SK-N-SH treated with all-trans-retinoic acid at 6 μM for 48 hours (cell line): Measurements from ENCODE around the gene CCDC87.

ENCODE experiments used
- ATAC-seq: fragments of 200-7000 bp; cut with Tn5 transposase; 3 replicates; pipeline ENCODE4 v1.9.1; 2020; ENCODE audit warnings: mild to moderate bottlenecking, moderate library complexity
- ARNTL ChIP-seq: fragments of 450-650 bp; formaldehyde crosslinking; IDR thresholded peaks from 2 replicates; pipeline ENCODE4 v1.5.0; 2020; ENCODE audit warnings: low read depth, mild to moderate bottlenecking, moderate library complexity, borderline replicate concordance
- CSDC2 ChIP-seq: fragments of 250-450 bp; sonication (Bioruptor Pico); IDR thresholded peaks from 2 replicates; pipeline ENCODE4 v1.5.0; 2020; ENCODE audit warnings: mild to moderate bottlenecking, moderate library complexity
- ESRRG ChIP-seq: fragments of 250-450 bp; sonication (Bioruptor Pico); IDR thresholded peaks from 2 replicates; pipeline ENCODE4 v1.6.1; 2021; ENCODE audit warnings: mild to moderate bottlenecking
- GLIS3 ChIP-seq: fragments of 250-450 bp; sonication (Bioruptor Pico); IDR thresholded peaks from 2 replicates; pipeline ENCODE4 v1.5.0; 2020; ENCODE audit warnings: mild to moderate bottlenecking, moderate library complexity
- OSR1 ChIP-seq: fragments of 250-450 bp; sonication (Bioruptor Pico); IDR thresholded peaks from 2 replicates; pipeline ENCODE4 v1.8.0; 2022; ENCODE audit warnings: moderate library complexity, mild to moderate bottlenecking, inconsistent platforms
- PATZ1 ChIP-seq: fragments of 250-450 bp; sonication (Bioruptor Pico); IDR thresholded peaks from 2 replicates; pipeline ENCODE4 v1.8.0; 2020; ENCODE audit warnings: mild to moderate bottlenecking, moderate library complexity, borderline replicate concordance
- PPARA ChIP-seq: fragments of 250-450 bp; sonication (Bioruptor Pico); IDR thresholded peaks from 2 replicates; pipeline ENCODE4 v1.5.0; 2020; ENCODE audit warnings: mild to moderate bottlenecking, borderline replicate concordance
- RARB ChIP-seq: fragments of 250-450 bp; sonication (Bioruptor Pico); IDR thresholded peaks from 2 replicates; pipeline ENCODE4 v1.8.0; 2021; ENCODE audit warnings: mild to moderate bottlenecking, moderate library complexity
- SNAI2 ChIP-seq: fragments of 250-450 bp; sonication (Bioruptor Pico); IDR thresholded peaks from 2 replicates; pipeline ENCODE4 v1.5.0; 2020; ENCODE audit warnings: mild to moderate bottlenecking, moderate library complexity
- TOX ChIP-seq: fragments of 250-450 bp; sonication (Bioruptor Pico); IDR thresholded peaks from 2 replicates; pipeline ENCODE4 v1.8.0; 2021; ENCODE audit warnings: mild to moderate bottlenecking, moderate library complexity, borderline replicate concordance
- ZC3H10 ChIP-seq: fragments of 250-450 bp; sonication (Bioruptor Pico); IDR thresholded peaks from 2 replicates; pipeline ENCODE4 v1.5.1; 2021; ENCODE audit warnings: mild to moderate bottlenecking, moderate library complexity
- ZFP3 ChIP-seq: fragments of 250-450 bp; sonication (Bioruptor Pico); IDR thresholded peaks from 2 replicates; pipeline ENCODE4 v1.5.0; 2020; ENCODE audit warnings: mild to moderate bottlenecking, moderate library complexity
- ZFP30 ChIP-seq: fragments of 450-650 bp; formaldehyde crosslinking; IDR thresholded peaks from 2 replicates; pipeline ENCODE4 v1.5.0; 2022; ENCODE audit warnings: mild to moderate bottlenecking, moderate library complexity
- ZNF565 ChIP-seq: fragments of 450-650 bp; formaldehyde crosslinking; conservative IDR thresholded peaks from 2 replicates; pipeline ENCODE4 v1.5.0; 2020; ENCODE audit warnings: low read depth, mild to moderate bottlenecking, moderate library complexity
- ZNF70 ChIP-seq: fragments of 450-650 bp; formaldehyde crosslinking; IDR thresholded peaks from 2 replicates; pipeline ENCODE4 v1.5.0; 2020; ENCODE audit warnings: mild to moderate bottlenecking, moderate library complexity
- TF ChIP-seq, protein P1 (sequence below): fragments of 250-450 bp; sonication (Bioruptor Pico); IDR thresholded peaks from 2 replicates; pipeline ENCODE4 v1.8.0; 2021; ENCODE audit warnings: low read depth, mild to moderate bottlenecking, moderate library complexity, borderline replicate concordance
- TF ChIP-seq, protein P2 (sequence below): fragments of 250-450 bp; sonication (Bioruptor Pico); IDR thresholded peaks from 2 replicates; pipeline ENCODE4 v1.5.1; 2021; ENCODE audit warnings: mild to moderate bottlenecking, moderate library complexity
- TF ChIP-seq, protein P3 (sequence below): fragments of 250-450 bp; sonication (Bioruptor Pico); IDR thresholded peaks from 2 replicates; pipeline ENCODE4 v1.5.1; 2020; ENCODE audit warnings: low read depth, mild to moderate bottlenecking, moderate library complexity

CCDC87 gene

GRCh38 chr11:66626382-66626781 lies 33.5 kb upstream of the CCDC87 start (continued):
- TF ChIP-seq, protein P1, sequence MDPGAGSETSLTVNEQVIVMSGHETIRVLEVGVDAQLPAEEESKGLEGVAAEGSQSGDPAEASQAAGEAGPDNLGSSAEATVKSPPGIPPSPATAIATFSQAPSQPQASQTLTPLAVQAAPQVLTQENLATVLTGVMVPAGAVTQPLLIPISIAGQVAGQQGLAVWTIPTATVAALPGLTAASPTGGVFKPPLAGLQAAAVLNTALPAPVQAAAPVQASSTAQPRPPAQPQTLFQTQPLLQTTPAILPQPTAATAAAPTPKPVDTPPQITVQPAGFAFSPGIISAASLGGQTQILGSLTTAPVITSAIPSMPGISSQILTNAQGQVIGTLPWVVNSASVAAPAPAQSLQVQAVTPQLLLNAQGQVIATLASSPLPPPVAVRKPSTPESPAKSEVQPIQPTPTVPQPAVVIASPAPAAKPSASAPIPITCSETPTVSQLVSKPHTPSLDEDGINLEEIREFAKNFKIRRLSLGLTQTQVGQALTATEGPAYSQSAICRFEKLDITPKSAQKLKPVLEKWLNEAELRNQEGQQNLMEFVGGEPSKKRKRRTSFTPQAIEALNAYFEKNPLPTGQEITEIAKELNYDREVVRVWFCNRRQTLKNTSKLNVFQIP: no peak
- TF ChIP-seq GLIS3 (CRISPR knock-in tag) (no peak), TOX (CRISPR knock-in tag) (no peak), ARNTL (no peak), ZNF70 (no peak)
- TF ChIP-seq, protein P2, sequence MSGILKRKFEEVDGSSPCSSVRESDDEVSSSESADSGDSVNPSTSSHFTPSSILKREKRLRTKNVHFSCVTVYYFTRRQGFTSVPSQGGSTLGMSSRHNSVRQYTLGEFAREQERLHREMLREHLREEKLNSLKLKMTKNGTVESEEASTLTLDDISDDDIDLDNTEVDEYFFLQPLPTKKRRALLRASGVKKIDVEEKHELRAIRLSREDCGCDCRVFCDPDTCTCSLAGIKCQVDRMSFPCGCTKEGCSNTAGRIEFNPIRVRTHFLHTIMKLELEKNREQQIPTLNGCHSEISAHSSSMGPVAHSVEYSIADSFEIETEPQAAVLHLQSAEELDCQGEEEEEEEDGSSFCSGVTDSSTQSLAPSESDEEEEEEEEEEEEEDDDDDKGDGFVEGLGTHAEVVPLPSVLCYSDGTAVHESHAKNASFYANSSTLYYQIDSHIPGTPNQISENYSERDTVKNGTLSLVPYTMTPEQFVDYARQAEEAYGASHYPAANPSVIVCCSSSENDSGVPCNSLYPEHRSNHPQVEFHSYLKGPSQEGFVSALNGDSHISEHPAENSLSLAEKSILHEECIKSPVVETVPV (CRISPR knock-in tag): no peak

- TF ChIP-seq ZNF565 (no peak), ZFP30 (CRISPR knock-in tag) (no peak), ESRRG (CRISPR knock-in tag) (no peak), PATZ1 (CRISPR knock-in tag) (no peak), OSR1 (CRISPR knock-in tag) (no peak), CSDC2 (CRISPR knock-in tag) (no peak), ZC3H10 (no peak), ARNTL (no peak), TOX (CRISPR knock-in tag) (no peak), SNAI2 (CRISPR knock-in tag) (no peak), ZNF70 (no peak), RARB (no peak)
- TF ChIP-seq, protein P3, sequence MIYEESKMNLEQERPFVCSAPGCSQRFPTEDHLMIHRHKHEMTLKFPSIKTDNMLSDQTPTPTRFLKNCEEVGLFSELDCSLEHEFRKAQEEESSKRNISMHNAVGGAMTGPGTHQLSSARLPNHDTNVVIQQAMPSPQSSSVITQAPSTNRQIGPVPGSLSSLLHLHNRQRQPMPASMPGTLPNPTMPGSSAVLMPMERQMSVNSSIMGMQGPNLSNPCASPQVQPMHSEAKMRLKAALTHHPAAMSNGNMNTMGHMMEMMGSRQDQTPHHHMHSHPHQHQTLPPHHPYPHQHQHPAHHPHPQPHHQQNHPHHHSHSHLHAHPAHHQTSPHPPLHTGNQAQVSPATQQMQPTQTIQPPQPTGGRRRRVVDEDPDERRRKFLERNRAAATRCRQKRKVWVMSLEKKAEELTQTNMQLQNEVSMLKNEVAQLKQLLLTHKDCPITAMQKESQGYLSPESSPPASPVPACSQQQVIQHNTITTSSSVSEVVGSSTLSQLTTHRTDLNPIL (CRISPR knock-in tag): no peak
- TF ChIP-seq, protein P2 (CRISPR knock-in tag): no peak
- no peak for ATAC-seq
These were observed 32.9 kb upstream of the CCDC87 start for GRCh38 chr11:66625752-66626149.

- ATAC-seq: no peak
- TF ChIP-seq ZFP3 (CRISPR knock-in tag) (no peak), ARNTL (no peak)
These were observed 32.3 kb upstream of the CCDC87 start for GRCh38 chr11:66625041-66625751.

DNA sequence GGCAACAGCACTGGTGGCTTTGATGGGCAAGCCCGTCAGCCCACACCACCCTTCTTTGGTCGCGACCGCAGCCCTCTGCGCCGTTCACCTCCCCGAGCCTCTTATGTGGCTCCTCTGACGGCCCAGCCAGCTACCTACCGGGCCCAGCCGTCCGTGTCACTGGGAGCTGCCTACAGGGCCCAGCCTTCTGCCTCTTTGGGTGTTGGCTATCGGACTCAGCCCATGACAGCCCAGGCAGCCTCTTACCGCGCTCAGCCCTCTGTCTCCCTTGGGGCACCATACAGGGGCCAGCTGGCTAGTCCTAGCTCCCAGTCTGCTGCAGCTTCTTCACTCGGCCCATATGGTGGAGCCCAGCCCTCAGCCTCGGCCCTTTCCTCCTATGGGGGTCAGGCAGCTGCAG lies 31.6 kb upstream of the CCDC87 start:
- ATAC-seq: no peak
- no peak for TF ChIP-seq TOX (CRISPR knock-in tag)
- TF ChIP-seq, protein P3 (CRISPR knock-in tag): no peak
- TF ChIP-seq PPARA (CRISPR knock-in tag): no peak
- TF ChIP-seq, all 23 proteins: peak for 0
